ENCODE results near the gene PCDHGC3.

Gene PCDHGC3

GRCh38 chr5:141479776-141480175, 4.0 kb downstream of the PCDHGC3 start:
- TF ChIP-seq CTCF (IDR thresholded peaks at IDR 0.05): no peak
- Histone ChIP-seq H3K27me3 (peaks cover 100% of the 10 kb centered on the region), H3K4me3 (ENCODE audit: low read depth in 1 of 2, low read length in 1 of 2) (no peak overlapping the region), H3K36me3 (no peaks in the 10 kb centered on the region), H3K9me3 (no peaks in the 10 kb centered on the region), H3K4me1 (ENCODE audit: control insufficient read depth in 1 of 2, insufficient read depth in 1 of 2, low read depth in 1 of 2, low read length in 1 of 2) (peaks cover 16 to 17% of the 10 kb centered on the region in 2 experiments), H3K27ac (no peak overlapping the region)

DNA sequence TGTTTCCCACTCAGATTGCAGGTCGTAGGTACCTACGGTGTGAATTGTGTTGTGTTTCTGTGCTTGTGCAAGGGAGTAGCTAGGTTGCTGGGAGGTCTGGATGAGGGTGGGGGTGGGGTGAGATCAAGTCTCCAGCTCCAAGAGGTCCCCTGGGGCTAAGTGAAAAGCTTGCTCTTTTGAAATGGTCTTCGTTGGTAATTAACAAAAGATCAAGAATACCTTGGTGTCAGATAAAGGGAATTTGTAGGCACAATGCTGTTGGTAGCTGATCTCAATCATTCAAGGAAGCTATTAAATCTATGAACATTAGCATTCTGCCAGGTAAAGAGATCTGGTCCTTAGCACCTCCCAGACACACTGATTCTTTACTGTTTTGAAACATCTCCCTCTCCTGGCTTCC, 8.1 kb downstream of the PCDHGC3 start:
- no peak for TF ChIP-seq CTCF (IDR thresholded peaks at IDR 0.05)
- no peaks in the 10 kb centered on the region for H3K4me1 ChIP-seq (ENCODE audit: control insufficient read depth in 1 of 2, insufficient read depth in 1 of 2, low read depth in 1 of 2, low read length in 1 of 2)
- no peak overlapping the region for H3K27ac ChIP-seq
- peaks cover 100% of the 10 kb centered on the region for H3K27me3 ChIP-seq
- H3K36me3 ChIP-seq: no peaks in the 10 kb centered on the region
- no peaks in the 10 kb centered on the region for H3K9me3 ChIP-seq
- no peak overlapping the region for H3K4me3 ChIP-seq (ENCODE audit: low read depth in 1 of 2, low read length in 1 of 2)

GRCh38 chr5:141484310-141484640, 8.5 kb downstream of the PCDHGC3 start:
- H3K27me3 ChIP-seq: peaks cover 100% of the 10 kb centered on the region
- no peaks in the 10 kb centered on the region for H3K9me3 ChIP-seq
- H3K27ac ChIP-seq: no peak overlapping the region
- TF ChIP-seq CTCF (IDR thresholded peaks at IDR 0.05): no peak
- H3K4me1 ChIP-seq (ENCODE audit: control insufficient read depth in 1 of 2, insufficient read depth in 1 of 2, low read depth in 1 of 2, low read length in 1 of 2): no peaks in the 10 kb centered on the region
- H3K4me3 ChIP-seq (ENCODE audit: low read depth in 1 of 2, low read length in 1 of 2): no peak overlapping the region
- H3K36me3 ChIP-seq: no peaks in the 10 kb centered on the region

GRCh38 chr5:141484641-141485311, 9.0 kb downstream of the PCDHGC3 start, which contains the start of gene PCDHGC4:
PCDHGC4 (plus strand) TSS chr5:141485030; CDS start chr5:141485174, 144 bp downstream.
- no peak for TF ChIP-seq CTCF (IDR thresholded peaks at IDR 0.05)
- H3K4me1 ChIP-seq (ENCODE audit: control insufficient read depth in 1 of 2, insufficient read depth in 1 of 2, low read depth in 1 of 2, low read length in 1 of 2): no peaks in the 10 kb centered on the region
- H3K27ac ChIP-seq: no peak within 1 kb of the TSS
- no peaks in the 10 kb centered on the region for H3K36me3 ChIP-seq
- H3K9me3 ChIP-seq: no peaks in the 10 kb centered on the region
- no peak within 1 kb of the TSS for H3K4me3 ChIP-seq (ENCODE audit: low read depth in 1 of 2, low read length in 1 of 2)
- H3K27me3 ChIP-seq: peaks cover 100% of the 10 kb centered on the region

- TF ChIP-seq CTCF (IDR thresholded peaks at IDR 0.05): no peak
- Histone ChIP-seq H3K4me3 (ENCODE audit: low read depth in 1 of 2, low read length in 1 of 2) (no peak overlapping the region), H3K9me3 (no peaks in the 10 kb centered on the region), H3K27ac (no peak overlapping the region), H3K27me3 (peaks cover 100% of the 10 kb centered on the region), H3K4me1 (ENCODE audit: control insufficient read depth in 1 of 2, insufficient read depth in 1 of 2, low read depth in 1 of 2, low read length in 1 of 2) (no peaks in the 10 kb centered on the region), H3K36me3 (no peaks in the 10 kb centered on the region)
Observed at GRCh38 chr5:141485321-141486055, 9.7 kb downstream of the PCDHGC3 start.
